ENCODE measurements around the gene CALM3.

CALM3 gene

DNA sequence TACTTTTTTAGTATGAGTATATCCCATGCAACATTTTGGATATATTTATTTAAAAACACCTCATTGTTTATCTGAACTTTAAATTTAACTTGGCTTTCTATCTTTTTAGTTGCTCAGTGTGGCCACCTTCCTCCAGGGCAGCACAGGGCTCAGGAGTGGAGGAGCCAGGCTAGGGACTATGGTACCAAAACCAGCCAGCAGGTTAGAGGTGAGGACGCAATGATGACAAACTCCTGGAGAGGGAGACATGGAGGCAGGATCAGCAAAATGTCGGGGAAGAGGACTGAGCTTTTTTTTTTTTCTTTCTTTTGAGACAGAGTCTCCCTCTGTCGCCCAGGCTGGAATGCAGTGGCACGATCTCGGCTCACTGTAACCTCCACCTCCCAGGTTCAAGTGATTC, 29.6 kb upstream of the CALM3 start:
- DNase-seq (ENCODE audit: insufficient read length, low spot score) (no peak), FAIRE-seq (no peak)
- TF ChIP-seq, protein P1, sequence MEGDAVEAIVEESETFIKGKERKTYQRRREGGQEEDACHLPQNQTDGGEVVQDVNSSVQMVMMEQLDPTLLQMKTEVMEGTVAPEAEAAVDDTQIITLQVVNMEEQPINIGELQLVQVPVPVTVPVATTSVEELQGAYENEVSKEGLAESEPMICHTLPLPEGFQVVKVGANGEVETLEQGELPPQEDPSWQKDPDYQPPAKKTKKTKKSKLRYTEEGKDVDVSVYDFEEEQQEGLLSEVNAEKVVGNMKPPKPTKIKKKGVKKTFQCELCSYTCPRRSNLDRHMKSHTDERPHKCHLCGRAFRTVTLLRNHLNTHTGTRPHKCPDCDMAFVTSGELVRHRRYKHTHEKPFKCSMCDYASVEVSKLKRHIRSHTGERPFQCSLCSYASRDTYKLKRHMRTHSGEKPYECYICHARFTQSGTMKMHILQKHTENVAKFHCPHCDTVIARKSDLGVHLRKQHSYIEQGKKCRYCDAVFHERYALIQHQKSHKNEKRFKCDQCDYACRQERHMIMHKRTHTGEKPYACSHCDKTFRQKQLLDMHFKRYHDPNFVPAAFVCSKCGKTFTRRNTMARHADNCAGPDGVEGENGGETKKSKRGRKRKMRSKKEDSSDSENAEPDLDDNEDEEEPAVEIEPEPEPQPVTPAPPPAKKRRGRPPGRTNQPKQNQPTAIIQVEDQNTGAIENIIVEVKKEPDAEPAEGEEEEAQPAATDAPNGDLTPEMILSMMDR (IDR thresholded peaks at IDR 0.05; ENCODE audit: insufficient read depth, missing control alignments) = no peak

DNA sequence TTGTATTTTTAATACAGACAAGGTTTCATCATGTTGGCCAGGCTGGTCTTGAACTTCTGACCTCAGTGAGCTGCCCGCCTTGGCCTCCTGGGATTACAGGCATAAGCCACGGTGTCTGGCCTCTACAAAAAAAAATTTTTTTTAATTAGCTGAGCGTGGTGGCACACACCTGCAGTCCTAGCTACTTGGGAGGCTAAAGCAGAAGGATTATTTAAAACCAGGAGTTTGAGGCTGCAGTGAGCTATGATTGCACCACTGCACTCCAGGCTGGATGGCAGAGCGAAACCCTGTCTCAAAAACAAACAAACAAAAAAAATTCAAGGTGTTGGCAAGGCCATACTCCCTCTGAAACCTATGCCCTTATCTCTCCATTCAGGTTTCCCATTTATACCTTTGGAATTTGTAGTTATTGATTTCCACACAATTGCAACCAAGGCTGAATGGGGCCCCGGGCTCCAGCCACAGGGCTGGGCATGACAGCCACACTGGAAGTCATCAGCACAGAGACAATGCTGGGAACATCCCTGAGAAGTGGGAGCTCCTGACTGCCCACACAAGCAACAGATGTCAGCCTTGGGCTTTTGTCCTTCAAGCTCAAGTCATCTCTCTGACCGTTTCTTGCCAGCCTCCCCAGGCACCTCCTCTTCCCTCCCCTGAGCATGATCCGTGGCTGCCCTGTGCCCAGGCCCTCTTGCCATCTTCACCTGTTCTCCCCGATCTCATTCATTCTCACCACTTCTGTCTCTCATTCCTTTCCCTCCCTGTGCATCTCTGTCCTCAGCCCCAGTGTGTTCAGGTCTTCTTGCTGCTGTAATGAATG, 27.2 kb upstream of the CALM3 start:
- FAIRE-seq (no peak), DNase-seq (ENCODE audit: insufficient read length, low spot score) (no peak)
- TF ChIP-seq, protein P1 (IDR thresholded peaks at IDR 0.05; ENCODE audit: insufficient read depth, missing control alignments) = no peak

DNA sequence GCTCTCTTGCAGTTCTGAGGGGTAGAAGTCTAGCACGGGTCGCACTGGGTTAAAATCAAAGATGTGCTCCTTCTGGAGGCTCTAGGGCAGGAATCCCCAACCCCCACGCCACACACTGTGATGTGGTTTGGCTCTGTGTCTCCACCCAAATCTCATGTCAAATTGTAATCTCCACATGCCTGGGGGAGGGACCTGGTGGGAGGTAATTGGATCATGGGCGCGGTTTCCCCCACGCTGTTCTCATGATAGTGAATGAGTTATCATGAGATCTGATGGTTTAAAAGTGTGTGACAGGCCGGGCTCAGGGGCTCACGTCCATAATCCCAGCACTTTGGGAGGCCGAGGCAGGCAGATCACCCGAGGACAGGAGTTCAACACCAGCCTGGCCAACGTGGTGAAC, 26.6 kb upstream of the CALM3 start:
- no peak for FAIRE-seq
- DNase-seq (ENCODE audit: insufficient read length, low spot score) = no peak

DNA sequence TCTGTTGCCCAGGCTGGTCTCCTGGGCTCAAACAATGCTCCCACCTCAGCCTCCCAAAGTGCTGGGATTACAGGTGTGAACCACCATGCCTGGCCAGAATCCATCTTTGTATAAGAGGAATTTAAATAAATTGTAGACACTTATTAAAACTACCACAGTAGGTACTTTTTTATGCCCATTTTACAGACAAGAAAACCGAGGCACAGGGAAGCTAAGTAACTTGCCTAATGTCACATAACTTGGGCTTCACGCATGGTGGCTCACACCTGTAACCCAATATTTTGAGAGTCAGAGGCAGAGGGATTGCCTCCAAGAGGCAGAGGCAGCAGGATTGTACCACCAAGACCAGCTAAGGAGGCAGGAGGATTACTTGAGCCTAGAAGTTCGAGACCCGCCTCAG, 22.7 kb upstream of the CALM3 start:
- FAIRE-seq = no peak
- TF ChIP-seq, protein P1 (IDR thresholded peaks at IDR 0.05; ENCODE audit: insufficient read depth, missing control alignments) = no peak

More for the DNA sequence above, 26.6 kb upstream of the CALM3 start:
- TF ChIP-seq, protein P1 (IDR thresholded peaks at IDR 0.05; ENCODE audit: insufficient read depth, missing control alignments) = no peak

DNA sequence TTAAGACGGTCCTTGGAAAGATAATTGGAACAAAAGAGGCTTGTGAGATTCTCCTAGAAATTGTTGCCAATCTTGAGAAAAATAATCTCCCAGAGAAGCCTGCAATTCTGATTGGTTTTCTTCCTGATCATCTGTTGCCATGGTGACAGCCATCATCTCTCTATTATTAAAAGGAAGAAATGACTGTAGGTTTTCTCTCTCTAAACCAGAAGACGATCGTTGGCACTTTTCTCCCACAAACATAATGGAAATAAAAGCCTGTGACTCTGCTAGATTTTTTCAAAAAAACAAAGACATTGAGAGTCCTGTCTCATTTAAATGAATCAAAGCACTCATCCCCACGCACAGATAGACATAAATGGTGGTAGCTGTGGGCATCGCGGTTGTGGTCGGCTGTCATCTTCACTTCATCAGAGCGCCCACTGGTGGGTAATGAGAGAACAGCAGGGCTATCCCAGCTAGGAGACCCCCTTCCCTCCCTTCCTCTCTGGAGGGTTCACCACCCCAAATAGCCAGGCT, 21.7 kb upstream of the CALM3 start:
- FAIRE-seq (no peak), DNase-seq (ENCODE audit: insufficient read length, low spot score) (peak; percentile 66)
- TF ChIP-seq, protein P1 (IDR thresholded peaks at IDR 0.05; ENCODE audit: insufficient read depth, missing control alignments) = peak; percentile 52

More for the DNA sequence above, 22.7 kb upstream of the CALM3 start:
- DNase-seq (ENCODE audit: insufficient read length, low spot score) = no peak

DNA sequence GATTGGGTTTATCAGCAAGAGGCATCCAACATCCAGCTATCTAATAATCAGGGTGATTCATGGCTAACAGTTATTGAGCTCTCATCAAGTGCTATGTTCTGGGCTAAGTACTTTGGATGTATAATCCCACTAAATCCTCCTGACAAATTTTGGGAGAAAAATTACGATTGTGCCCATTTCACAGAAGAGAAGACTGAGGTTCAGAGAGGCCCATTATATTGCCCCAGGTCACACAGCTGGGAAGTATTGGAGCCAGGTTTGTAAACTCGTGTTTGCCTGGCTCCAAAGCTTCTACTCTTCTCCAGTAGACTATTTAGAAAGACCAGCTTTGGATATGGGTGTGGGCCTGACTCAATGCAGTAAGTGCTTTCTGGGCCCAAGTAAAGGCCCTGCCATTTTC, 20.9 kb upstream of the CALM3 start:
- no peak for FAIRE-seq

More for the DNA sequence above, 20.9 kb upstream of the CALM3 start:
- DNase-seq (ENCODE audit: insufficient read length, low spot score) = no peak
- TF ChIP-seq, protein P1 (IDR thresholded peaks at IDR 0.05; ENCODE audit: insufficient read depth, missing control alignments) = no peak
